Mesenchymal stem cell (in vitro differentiated cells and primary cell): ENCODE results near the gene LRTM1.

Experiments
- DNase-seq: peaks from one replicate; pipeline ENCODE4 v3.0.0-alpha.2; 2013
- H2AFZ ChIP-seq: one replicate; pipeline ENCODE4 v1.6.1; 2013; ENCODE audit warnings: low read depth, mild to moderate bottlenecking, control low read depth, inconsistent platforms, low read length, moderate library complexity
- H2AK5ac ChIP-seq: 2 replicates; pipeline ENCODE4 v1.6.1; 2013; ENCODE audit warnings: low read length, moderate library complexity, mild to moderate bottlenecking, inconsistent platforms; ENCODE audit not compliant: severe bottlenecking
- H2BK120ac ChIP-seq: one replicate; pipeline ENCODE4 v1.6.1; 2013; ENCODE audit warnings: low read depth, mild to moderate bottlenecking, inconsistent platforms, low read length, moderate library complexity
- H2BK12ac ChIP-seq, 2 experiments: one replicate each; pipeline ENCODE4 v1.6.1; 2013; ENCODE audit warnings: inconsistent platforms in 2 of 2, low read length in 2 of 2, mild to moderate bottlenecking in 2 of 2, moderate library complexity in 2 of 2, control low read depth in 1 of 2
- H2BK15ac ChIP-seq: one replicate; pipeline ENCODE4 v1.6.1; 2013; ENCODE audit warnings: mild to moderate bottlenecking, low read depth, inconsistent platforms; ENCODE audit not compliant: poor library complexity, severe bottlenecking
- H2BK5ac ChIP-seq: 2 replicates; pipeline ENCODE4 v1.6.1; 2013; ENCODE audit warnings: low read depth, mild to moderate bottlenecking, low read length, control low read depth, inconsistent platforms; ENCODE audit not compliant: poor library complexity, severe bottlenecking
- H3K14ac ChIP-seq, 2 experiments: one replicate each; pipeline ENCODE4 v1.6.1; 2013; ENCODE audit warnings: inconsistent platforms in 2 of 2, low read length in 2 of 2, control low read depth in 1 of 2, mild to moderate bottlenecking in 1 of 2, moderate library complexity in 1 of 2
- H3K18ac ChIP-seq, 2 experiments: one replicate each; pipeline ENCODE4 v1.6.1; 2013; ENCODE audit warnings: inconsistent platforms in 2 of 2, low read length in 2 of 2, control low read depth in 1 of 2, low read depth in 1 of 2, mild to moderate bottlenecking in 1 of 2
- H3K23ac ChIP-seq, 2 experiments: one replicate each; pipeline ENCODE4 v1.6.1; 2013; ENCODE audit warnings: inconsistent platforms in 2 of 2, low read length in 2 of 2, mild to moderate bottlenecking in 2 of 2, moderate library complexity in 2 of 2, control low read depth in 1 of 2
- H3K27ac ChIP-seq: 2 replicates; pipeline ENCODE4 v1.5.1; 2013; ENCODE audit warnings: mild to moderate bottlenecking, moderate library complexity, low read length, control low read depth, inconsistent platforms; ENCODE audit not compliant: poor library complexity, severe bottlenecking
- H3K27me3 ChIP-seq, 2 experiments: 2 replicates each; pipeline versions ENCODE4 v1.6.1 to v1.7.0; 2013; ENCODE audit warnings: low read length in 2 of 2, mild to moderate bottlenecking in 2 of 2, moderate library complexity in 2 of 2, control low read depth in 1 of 2, inconsistent platforms in 1 of 2; ENCODE audit not compliant: control insufficient read depth in 1 of 2, insufficient read depth in 1 of 2
- H3K36me3 ChIP-seq, 2 experiments: 2 replicates each; pipeline versions ENCODE4 v1.6.1 to v1.7.0; 2013; ENCODE audit warnings: low read length in 2 of 2, control low read depth in 1 of 2, inconsistent platforms in 1 of 2, low read depth in 1 of 2, mild to moderate bottlenecking in 1 of 2; ENCODE audit not compliant: insufficient read depth in 2 of 2, control insufficient read depth in 1 of 2
- H3K4ac ChIP-seq, 2 experiments: one replicate each; pipeline ENCODE4 v1.6.1; 2013; ENCODE audit warnings: inconsistent platforms in 2 of 2, low read length in 2 of 2, mild to moderate bottlenecking in 2 of 2, moderate library complexity in 2 of 2, control low read depth in 1 of 2, low read depth in 1 of 2
- H3K4me1 ChIP-seq: 2 replicates; pipeline ENCODE4 v1.6.1; 2013; ENCODE audit warnings: low read depth, low read length, control low read depth; ENCODE audit not compliant: control insufficient read depth, insufficient read depth
- H3K4me2 ChIP-seq: 2 replicates; pipeline ENCODE4 v1.6.1; 2013; ENCODE audit warnings: low read length, mild to moderate bottlenecking, inconsistent platforms; ENCODE audit not compliant: poor library complexity, severe bottlenecking
- H3K4me3 ChIP-seq, 2 experiments: 2 replicates each; pipeline versions ENCODE4 v1.5.1 to v1.7.0; 2013; ENCODE audit warnings: low read length in 2 of 2, mild to moderate bottlenecking in 2 of 2, control low read depth in 1 of 2, low read depth in 1 of 2; ENCODE audit not compliant: insufficient read depth in 1 of 2
- H3K79me1 ChIP-seq: replicated peaks from 2 replicates; pipeline ENCODE4 v1.6.1; 2013; ENCODE audit warnings: mild to moderate bottlenecking, control low read depth, low read length, inconsistent platforms; ENCODE audit not compliant: poor library complexity, severe bottlenecking
- H3K9ac ChIP-seq: 2 replicates; pipeline ENCODE4 v1.7.0; 2013; ENCODE audit warnings: mild to moderate bottlenecking, low read length, moderate library complexity
- H3K9me3 ChIP-seq: 2 replicates; pipeline ENCODE4 v1.7.0; 2013; ENCODE audit warnings: mild to moderate bottlenecking, low read length; ENCODE audit not compliant: control insufficient read depth
- H4K8ac ChIP-seq: one replicate; pipeline ENCODE4 v1.6.1; 2013; ENCODE audit warnings: inconsistent platforms, mild to moderate bottlenecking, low read length, moderate library complexity
- H4K91ac ChIP-seq: one replicate; pipeline ENCODE4 v1.6.1; 2013; ENCODE audit warnings: mild to moderate bottlenecking, low read length, inconsistent platforms
- WGBS: methylation state at CpG from one replicate; pipeline ENCODE4 v1.1.7; 2013; ENCODE audit warnings: mixed read lengths; 5-methylcytosine and 5-hydroxymethylcytosine counted together

The LRTM1 gene

GRCh38 chr3:54873059-54874010, 54.5 kb downstream of the LRTM1 start:
- H3K23ac ChIP-seq = no peak overlapping the region
- no peak overlapping the region for H3K27ac ChIP-seq
- no peak overlapping the region for H2AK5ac ChIP-seq
- H2AFZ ChIP-seq = no peak overlapping the region
- no peaks in the 10 kb centered on the region for H3K79me1 ChIP-seq
- no peak overlapping the region for H4K91ac ChIP-seq
- 53% methylated on average over 6 of the region's 8 CpGs for whole genome bisulfite sequencing
- peak overlapping the region; percentile 52 to 57 for H3K18ac ChIP-seq
- H3K4me1 ChIP-seq = peaks cover 10% of the 10 kb centered on the region
- peak; percentile 85 for DNase-seq
- H3K14ac ChIP-seq = no peak overlapping the region
- no peak overlapping the region for H2BK120ac ChIP-seq
- H3K4me3 ChIP-seq = no peak overlapping the region
- H2BK15ac ChIP-seq = no peak overlapping the region
- no peak overlapping the region for H3K4me2 ChIP-seq
- H3K4ac ChIP-seq = peak overlapping the region in 1 of 2 experiments; percentile 64
- H3K36me3 ChIP-seq = no peaks in the 10 kb centered on the region
- no peaks in the 10 kb centered on the region for H3K9me3 ChIP-seq
- no peaks in the 10 kb centered on the region for H3K27me3 ChIP-seq
- no peak overlapping the region for H4K8ac ChIP-seq
- H2BK5ac ChIP-seq = no peak overlapping the region
- no peak overlapping the region for H3K9ac ChIP-seq
- peak overlapping the region in 1 of 2 experiments; percentile 84 for H2BK12ac ChIP-seq

GRCh38 chr3:54871867-54872266, 56.0 kb downstream of the LRTM1 start:
- H4K8ac ChIP-seq = no peak overlapping the region

GRCh38 chr3:54870423-54870822, 57.4 kb downstream of the LRTM1 start:
- H4K91ac ChIP-seq = peak overlapping the region; percentile 87
- H2BK12ac ChIP-seq = peak overlapping the region; percentile 66 to 98
- H3K9ac ChIP-seq = no peak overlapping the region
- peak; percentile 97 for DNase-seq
- H3K9me3 ChIP-seq = no peaks in the 10 kb centered on the region
- no peaks in the 10 kb centered on the region for H3K79me1 ChIP-seq
- H3K23ac ChIP-seq = no peak overlapping the region
- peak overlapping the region; percentile 89 for H4K8ac ChIP-seq
- H2BK5ac ChIP-seq = no peak overlapping the region
- H3K27me3 ChIP-seq = no peaks in the 10 kb centered on the region
- peak overlapping the region; percentile 65 for H2BK15ac ChIP-seq
- peak overlapping the region; percentile 50 to 97 for H3K18ac ChIP-seq
- H3K4me2 ChIP-seq = no peak overlapping the region
- no peak overlapping the region for H3K14ac ChIP-seq
- H3K27ac ChIP-seq = peak overlapping the region; percentile 54
- no peaks in the 10 kb centered on the region for H3K36me3 ChIP-seq
- 11% methylated on average over 7 of the region's 7 CpGs for WGBS
- H2AFZ ChIP-seq = no peak overlapping the region
- H2BK120ac ChIP-seq = peak overlapping the region; percentile 80
- H3K4ac ChIP-seq = peak overlapping the region in 1 of 2 experiments; percentile 36
- no peak overlapping the region for H2AK5ac ChIP-seq
- peaks cover 10% of the 10 kb centered on the region for H3K4me1 ChIP-seq
- no peak overlapping the region for H3K4me3 ChIP-seq

More at GRCh38 chr3:54871867-54872266, 56.0 kb downstream of the LRTM1 start:
- Histone ChIP-seq H3K4ac (peak overlapping the region; percentile 53 to 86), H3K23ac (no peak overlapping the region), H2AK5ac (peak overlapping the region; percentile 80), H2AFZ (no peak overlapping the region), H2BK12ac (peak overlapping the region; percentile 19 to 75), H3K27me3 (no peaks in the 10 kb centered on the region), H3K9me3 (no peaks in the 10 kb centered on the region), H2BK15ac (peak overlapping the region; percentile 44), H3K27ac (no peak overlapping the region), H3K9ac (no peak overlapping the region), H2BK5ac (no peak overlapping the region), H3K14ac (no peak overlapping the region), H3K4me2 (no peak overlapping the region), H2BK120ac (peak overlapping the region; percentile 65), H3K4me3 (no peak overlapping the region), H3K4me1 (peaks cover 10% of the 10 kb centered on the region), H3K36me3 (no peaks in the 10 kb centered on the region), H3K79me1 (no peaks in the 10 kb centered on the region), H4K91ac (peak overlapping the region; percentile 87), H3K18ac (peak overlapping the region; percentile 40 to 58)
- no peak for DNase-seq
- 94% methylated on average over 4 of the region's 4 CpGs for WGBS
